Measurements from ENCODE around the gene NDUFB10. TPM values are rescaled to one million over a fixed set of nuclear protein-coding genes. Genes with fewer than 3 reads are reported as not detected.
"Not testable (repeated sequence)": the region's sequence is repeated elsewhere in the genome, so short reads cannot be mapped to it uniquely, and the experiment has no call there.

NDUFB10 gene
- total RNA-seq, 1 experiment from 2014 or later = 305 TPM

- DNase-seq = peak; percentile 95
- Histone ChIP-seq H3K36me3 (replicated peaks; ENCODE audit: control insufficient read depth, insufficient read depth, low read length) (no peaks in the 10 kb centered on the region), H3K27me3 (ENCODE audit: control insufficient read depth, insufficient read depth, low read length) (peaks cover 84% of the 10 kb centered on the region), H3K4me3 (ENCODE audit: insufficient read depth, low read depth, low read length) (peak within 1 kb of the TSS; percentile 30)
These were observed 40.7 kb upstream of the NDUFB10 start, which contains the start of gene HS3ST6 for GRCh38 chr16:1918351-1919326. Gene HS3ST6, minus strand, starts transcription at chr16:1918415. Its CDS starts 92 bp downstream, at chr16:1918323.

GRCh38 chr16:1919327-1919998 lies 39.9 kb upstream of the NDUFB10 start:
- H3K4me3 ChIP-seq (ENCODE audit: insufficient read depth, low read depth, low read length) = no peak overlapping the region
- peaks cover 85% of the 10 kb centered on the region for H3K27me3 ChIP-seq (ENCODE audit: control insufficient read depth, insufficient read depth, low read length)

GRCh38 chr16:1920122-1920521 lies 39.2 kb upstream of the NDUFB10 start:
- H3K27me3 ChIP-seq (ENCODE audit: control insufficient read depth, insufficient read depth, low read length) = peaks cover 82% of the 10 kb centered on the region
- not testable (repeated sequence) for H3K36me3 ChIP-seq (replicated peaks; ENCODE audit: control insufficient read depth, insufficient read depth, low read length)

More at GRCh38 chr16:1919327-1919998, 39.9 kb upstream of the NDUFB10 start:
- H3K36me3 ChIP-seq (replicated peaks; ENCODE audit: control insufficient read depth, insufficient read depth, low read length) = no peaks in the 10 kb centered on the region
- DNase-seq = peak; percentile 69

GRCh38 chr16:1920727-1921171 lies 38.6 kb upstream of the NDUFB10 start:
- Histone ChIP-seq H3K4me3 (ENCODE audit: insufficient read depth, low read depth, low read length) (no peak overlapping the region), H3K36me3 (replicated peaks; ENCODE audit: control insufficient read depth, insufficient read depth, low read length) (no peaks in the 10 kb centered on the region), H3K27me3 (ENCODE audit: control insufficient read depth, insufficient read depth, low read length) (peaks cover 78% of the 10 kb centered on the region)
- peak; percentile 93 for DNase-seq

More at GRCh38 chr16:1920122-1920521, 39.2 kb upstream of the NDUFB10 start:
- not testable (repeated sequence) for H3K4me3 ChIP-seq (ENCODE audit: insufficient read depth, low read depth, low read length); DNase-seq

GRCh38 chr16:1922357-1922756 lies 37.0 kb upstream of the NDUFB10 start:
- peaks cover 62% of the 10 kb centered on the region for H3K27me3 ChIP-seq (ENCODE audit: control insufficient read depth, insufficient read depth, low read length)
- no peak for DNase-seq

GRCh38 chr16:1923299-1924034 lies 35.9 kb upstream of the NDUFB10 start:
- Histone ChIP-seq H3K27me3 (ENCODE audit: control insufficient read depth, insufficient read depth, low read length) (peaks cover 55% of the 10 kb centered on the region), H3K36me3 (replicated peaks; ENCODE audit: control insufficient read depth, insufficient read depth, low read length) (no peaks in the 10 kb centered on the region), H3K4me3 (ENCODE audit: insufficient read depth, low read depth, low read length) (peak overlapping the region; percentile 6; the same call in 1 of the 2 replicates)
- peak; percentile 90 for DNase-seq

More at GRCh38 chr16:1922357-1922756, 37.0 kb upstream of the NDUFB10 start:
- Histone ChIP-seq H3K4me3 (ENCODE audit: insufficient read depth, low read depth, low read length) (no peak overlapping the region), H3K36me3 (replicated peaks; ENCODE audit: control insufficient read depth, insufficient read depth, low read length) (no peaks in the 10 kb centered on the region)

GRCh38 chr16:1924095-1924494 lies 35.2 kb upstream of the NDUFB10 start:
- no peak for DNase-seq
- Histone ChIP-seq H3K4me3 (ENCODE audit: insufficient read depth, low read depth, low read length) (no peak overlapping the region), H3K36me3 (replicated peaks; ENCODE audit: control insufficient read depth, insufficient read depth, low read length) (no peaks in the 10 kb centered on the region), H3K27me3 (ENCODE audit: control insufficient read depth, insufficient read depth, low read length) (peaks cover 49% of the 10 kb centered on the region)

GRCh38 chr16:1926271-1926670 lies 33.1 kb upstream of the NDUFB10 start:
- Histone ChIP-seq H3K27me3 (ENCODE audit: control insufficient read depth, insufficient read depth, low read length) (peaks cover 36% of the 10 kb centered on the region), H3K36me3 (replicated peaks; ENCODE audit: control insufficient read depth, insufficient read depth, low read length) (no peaks in the 10 kb centered on the region), H3K4me3 (ENCODE audit: insufficient read depth, low read depth, low read length) (no peak overlapping the region)
- no peak for DNase-seq

GRCh38 chr16:1929105-1929504 lies 30.2 kb upstream of the NDUFB10 start:
- DNase-seq = peak; percentile 89
- Histone ChIP-seq H3K4me3 (ENCODE audit: insufficient read depth, low read depth, low read length) (peak overlapping the region; percentile 51), H3K36me3 (replicated peaks; ENCODE audit: control insufficient read depth, insufficient read depth, low read length) (no peaks in the 10 kb centered on the region), H3K27me3 (ENCODE audit: control insufficient read depth, insufficient read depth, low read length) (peaks cover 15% of the 10 kb centered on the region)

GRCh38 chr16:1929578-1930337 lies 29.6 kb upstream of the NDUFB10 start:
- H3K4me3 ChIP-seq (ENCODE audit: insufficient read depth, low read depth, low read length) = peak overlapping the region; percentile 51
- H3K36me3 ChIP-seq (replicated peaks; ENCODE audit: control insufficient read depth, insufficient read depth, low read length) = no peaks in the 10 kb centered on the region
- peak; percentile 99 for DNase-seq
- peaks cover 9% of the 10 kb centered on the region for H3K27me3 ChIP-seq (ENCODE audit: control insufficient read depth, insufficient read depth, low read length)

- Histone ChIP-seq H3K4me3 (ENCODE audit: insufficient read depth, low read depth, low read length) (no peak overlapping the region), H3K36me3 (replicated peaks; ENCODE audit: control insufficient read depth, insufficient read depth, low read length) (no peaks in the 10 kb centered on the region), H3K27me3 (ENCODE audit: control insufficient read depth, insufficient read depth, low read length) (peaks cover 8% of the 10 kb centered on the region)
- DNase-seq = peak; percentile 71
These were observed 29.0 kb upstream of the NDUFB10 start for GRCh38 chr16:1930338-1930720.

- no peaks in the 10 kb centered on the region for H3K36me3 ChIP-seq (replicated peaks; ENCODE audit: control insufficient read depth, insufficient read depth, low read length)
- DNase-seq = peak; percentile 90
- H3K27me3 ChIP-seq (ENCODE audit: control insufficient read depth, insufficient read depth, low read length) = peaks cover 8% of the 10 kb centered on the region
- H3K4me3 ChIP-seq (ENCODE audit: insufficient read depth, low read depth, low read length) = no peak overlapping the region
These were observed 27.0 kb upstream of the NDUFB10 start for GRCh38 chr16:1932050-1933028.

Measured in H7 (cell line).